KBM-7 (cell line): Measurements from ENCODE around the gene PLEKHA7.
A peak's percentile ranks its signal among the peaks of the same experiment; 100 is the strongest.

Source experiments
- DNase-seq: peaks from one replicate; pipeline ENCODE4 v3.0.0-alpha.2; 2015
- in situ Hi-C: fragments of 300-500 bp; cut with MboI; formaldehyde crosslinking; loops from 2 replicates; pipeline ENCODE4 v1.14.3; 2020; ENCODE audit warnings: low sequenced_read_pairs, low pct_unique_long_range_greater_than_20kb, mixed read lengths

Gene PLEKHA7

DNA sequence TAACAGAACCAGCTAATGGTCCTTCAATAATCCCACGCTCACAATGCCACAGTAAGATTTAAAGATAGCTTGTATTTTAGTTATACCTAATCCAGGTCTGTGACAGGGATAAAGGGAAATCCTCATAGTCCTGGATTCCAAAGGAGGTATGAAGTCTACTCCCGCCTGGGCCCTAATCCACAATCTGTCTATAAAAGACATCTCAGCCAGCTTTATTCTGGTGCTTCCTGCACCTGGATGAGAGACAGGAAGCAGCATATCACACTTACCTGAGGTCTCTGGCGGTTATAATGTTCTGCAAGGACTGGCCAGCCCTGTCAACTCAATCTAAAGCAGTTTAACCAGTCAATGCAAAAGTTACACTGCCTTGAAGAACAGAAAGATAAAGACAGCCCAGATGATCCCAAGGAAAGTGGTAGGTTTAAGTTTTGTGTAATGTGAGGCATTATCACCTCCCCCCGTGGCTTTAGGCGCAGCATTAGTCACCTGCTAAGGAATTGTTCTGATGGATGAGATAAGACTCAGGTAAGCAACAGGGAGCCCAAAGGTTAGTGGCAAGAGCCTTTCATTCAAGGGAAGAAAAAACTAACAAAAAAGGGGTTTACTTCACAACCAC, 57.6 kb downstream of the PLEKHA7 start:
- in situ Hi-C loops = no loop called here
- no peak for DNase-seq

DNA sequence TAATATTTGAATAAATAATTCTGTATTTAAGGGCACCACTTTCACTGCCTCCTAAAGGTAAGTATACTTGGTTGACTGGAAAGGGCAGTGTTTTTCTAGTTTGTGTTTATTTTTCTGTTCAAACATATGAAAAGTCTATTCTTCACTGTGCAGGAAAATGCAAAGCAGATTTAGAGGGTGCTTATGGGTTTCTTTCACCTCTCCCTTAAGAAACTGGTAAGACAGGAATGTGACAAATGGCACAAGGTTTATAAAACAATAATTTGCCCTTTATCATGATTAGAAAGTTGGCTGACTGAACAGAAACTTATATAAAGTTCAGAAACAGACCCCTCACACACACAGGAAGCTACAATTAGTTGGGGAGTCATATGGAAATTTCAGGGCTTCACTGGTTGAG, 60.6 kb downstream of the PLEKHA7 start:
- in situ Hi-C loops = no loop called here
- no peak for DNase-seq

DNA sequence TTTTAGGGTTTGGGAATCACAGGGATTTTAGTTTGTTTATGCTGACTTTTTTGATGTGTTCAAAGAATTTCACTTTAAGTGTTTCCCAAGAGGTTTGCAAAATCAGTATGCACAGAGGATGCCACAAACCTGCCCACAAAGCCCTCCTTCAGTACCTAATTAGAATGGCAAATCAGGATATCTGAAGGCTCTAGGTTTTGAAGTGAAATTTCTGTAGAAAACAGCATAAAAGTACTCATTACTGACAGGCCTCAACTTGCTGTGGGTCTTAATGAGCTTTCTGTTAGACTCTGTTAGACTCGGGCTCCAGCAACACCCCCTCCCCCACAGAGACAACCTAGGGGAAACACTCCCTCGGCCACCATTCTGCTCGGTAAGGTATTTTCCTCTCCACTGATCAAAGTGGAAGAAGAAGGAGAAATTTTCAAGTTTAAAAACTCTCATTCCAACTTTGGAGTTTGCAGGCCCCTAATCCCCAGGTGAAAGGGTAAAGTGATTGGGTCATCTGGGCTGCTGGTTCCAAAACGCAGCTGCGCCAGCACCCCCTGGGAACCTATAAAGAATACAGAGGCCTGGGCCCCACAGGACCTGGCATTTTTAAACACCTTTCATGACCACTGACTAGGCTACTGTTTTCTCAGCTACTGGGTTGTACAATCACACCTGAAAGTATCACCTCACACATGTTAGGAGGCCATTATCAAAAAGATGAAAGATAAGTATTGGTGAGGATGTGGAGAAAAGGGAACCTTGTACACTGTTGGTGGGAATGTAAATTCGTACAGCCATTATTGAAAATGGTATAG, 67.5 kb downstream of the PLEKHA7 start:
- in situ Hi-C loops = loop anchor here (10.0 kb wide), 1 partner anchor 118 kb away; no protein-coding TSS in a partner anchor
- no peak for DNase-seq

DNA sequence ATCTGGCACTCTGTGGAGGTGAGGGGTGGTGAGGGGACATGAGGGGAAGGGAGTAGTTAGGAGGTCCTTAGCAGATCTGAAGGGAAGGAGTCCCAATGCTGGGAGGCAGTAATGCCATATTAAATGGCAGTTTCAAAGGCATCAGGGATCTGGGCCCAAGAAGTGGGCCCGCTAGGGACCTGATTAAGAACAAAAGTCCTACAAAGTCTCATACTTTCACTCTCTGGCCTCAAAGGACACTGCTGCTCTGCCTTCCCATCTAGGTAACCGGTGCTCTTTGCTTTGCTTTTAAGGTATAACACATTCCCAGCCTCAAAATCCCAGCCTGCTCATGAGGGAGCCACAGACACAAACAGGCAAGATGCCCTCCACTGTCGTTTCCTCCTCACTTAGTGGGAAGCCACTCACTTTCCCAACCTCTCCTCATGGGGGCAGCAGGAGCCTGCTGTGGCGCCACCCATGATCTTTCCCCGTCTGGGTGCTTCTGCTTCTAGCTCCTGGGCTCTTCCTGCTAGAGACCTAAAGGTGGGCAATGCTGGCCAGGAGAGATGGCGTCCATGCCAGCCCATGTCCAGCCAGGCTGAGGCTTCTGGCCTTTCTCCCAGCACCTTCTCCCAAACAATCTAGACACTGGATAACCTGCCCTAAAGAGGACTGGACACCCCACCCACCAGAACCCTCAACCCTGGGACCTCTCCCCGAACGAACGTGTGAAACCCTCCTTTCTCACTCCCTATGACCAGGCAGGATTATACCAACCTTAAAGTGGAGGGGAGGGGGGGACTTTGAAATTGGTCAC, 68.3 kb downstream of the PLEKHA7 start:
- peak; percentile 62 for DNase-seq
- in situ Hi-C loops = loop anchor here (10.0 kb wide), 1 partner anchor 119 kb away; no protein-coding TSS in a partner anchor

DNA sequence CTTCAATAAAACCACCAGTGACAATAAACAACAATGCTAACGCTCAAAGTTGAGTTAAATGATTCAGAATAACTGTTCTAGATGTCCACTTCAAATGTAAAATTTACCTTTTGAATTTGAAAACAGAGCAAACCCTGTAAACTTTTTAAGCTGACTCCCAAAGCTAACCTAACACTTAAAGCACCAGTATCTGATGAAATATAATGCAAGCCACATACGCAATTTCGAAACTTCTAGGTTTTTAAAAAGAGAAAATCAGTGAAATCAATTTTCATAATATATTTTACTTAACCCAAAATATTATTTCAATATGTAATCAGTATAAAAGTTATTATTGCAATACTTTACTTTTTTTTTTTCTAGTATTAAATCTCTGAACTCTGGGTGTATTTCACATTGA, 71.3 kb downstream of the PLEKHA7 start:
- no peak for DNase-seq
- in situ Hi-C loops = loop anchor here (10.0 kb wide), 1 partner anchor 122 kb away; no protein-coding TSS in a partner anchor

DNA sequence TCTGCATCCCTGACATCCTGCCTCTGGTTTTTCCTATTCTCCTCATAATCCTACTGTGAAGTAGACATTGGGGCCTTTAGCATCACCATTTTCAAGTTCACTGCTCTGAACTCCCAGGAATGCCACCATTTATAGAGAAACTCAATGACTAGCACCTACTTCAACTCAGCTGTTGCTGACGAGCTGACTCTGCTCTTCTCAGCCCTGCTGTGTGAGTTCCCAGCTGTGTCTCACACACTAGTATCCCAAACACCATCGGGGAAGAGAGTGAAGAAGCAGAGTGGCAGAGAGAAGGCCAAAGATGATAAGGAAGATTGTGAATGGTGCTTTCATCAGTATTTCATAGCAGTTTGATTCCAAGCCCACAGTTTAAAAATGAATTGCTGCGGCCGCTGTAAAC, 71.9 kb downstream of the PLEKHA7 start:
- in situ Hi-C loops = loop anchor here (10.0 kb wide), 1 partner anchor 122 kb away; no protein-coding TSS in a partner anchor
- DNase-seq = no peak

DNA sequence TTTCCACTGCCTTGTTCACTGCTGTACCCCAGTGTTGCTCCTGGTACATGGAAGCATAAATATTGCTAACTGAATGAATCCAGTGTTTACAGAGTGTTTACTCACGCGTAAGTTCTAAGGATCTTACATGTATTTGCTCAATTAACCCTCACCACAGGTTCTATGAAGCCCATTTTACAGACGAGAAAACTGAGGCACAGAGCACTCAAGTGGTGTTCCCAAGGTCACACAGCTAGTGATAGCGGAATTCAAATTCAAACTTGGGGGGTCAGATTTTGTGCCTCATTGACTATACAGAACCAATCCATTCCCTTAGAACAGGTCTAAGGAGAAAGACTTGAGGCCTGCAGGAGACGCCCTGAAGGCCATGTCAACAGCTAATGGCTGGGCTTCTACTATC, 72.3 kb downstream of the PLEKHA7 start:
- DNase-seq = no peak
- in situ Hi-C loops = loop anchor here (10.0 kb wide), 1 partner anchor 123 kb away; no protein-coding TSS in a partner anchor

DNA sequence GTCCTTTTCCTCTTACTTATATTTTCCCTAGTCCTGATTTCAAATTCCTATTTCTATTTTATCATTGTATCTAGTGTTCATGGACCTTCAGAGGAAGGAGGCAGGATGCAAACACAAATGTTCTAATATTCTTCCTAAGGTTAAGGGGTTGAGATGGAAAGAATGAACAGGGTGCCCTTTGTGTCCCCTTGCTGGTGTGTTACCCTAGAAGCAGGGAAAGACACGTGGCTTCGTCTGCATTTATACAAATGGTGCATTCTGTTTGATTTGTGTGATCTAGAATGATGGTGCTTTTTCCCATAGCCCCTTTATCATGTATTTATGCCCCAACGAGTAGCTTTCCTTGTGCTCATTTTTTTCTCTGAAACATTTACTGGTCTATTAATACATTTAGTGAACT, 76.2 kb downstream of the PLEKHA7 start:
- in situ Hi-C loops = no loop called here
- no peak for DNase-seq

DNA sequence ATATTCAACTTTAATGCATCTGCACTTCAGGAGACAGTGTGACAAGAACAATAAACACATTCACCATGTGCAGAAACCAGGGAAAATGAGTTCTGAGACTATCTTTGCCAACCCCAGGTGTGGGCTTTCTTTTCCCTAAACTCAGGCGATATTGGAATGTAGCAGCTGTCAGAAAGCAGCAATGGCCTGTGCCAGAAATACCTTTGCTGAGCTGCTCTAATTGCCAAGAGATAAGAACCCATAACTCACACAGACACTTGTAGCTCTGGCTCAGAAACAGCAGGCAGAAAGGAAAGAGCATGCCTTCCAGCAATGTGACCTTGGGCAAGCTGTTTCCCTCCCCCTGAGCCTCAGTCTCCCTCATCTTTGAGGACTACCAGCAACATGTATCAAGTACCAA, 77.6 kb downstream of the PLEKHA7 start:
- in situ Hi-C loops = no loop called here
- DNase-seq = no peak

DNA sequence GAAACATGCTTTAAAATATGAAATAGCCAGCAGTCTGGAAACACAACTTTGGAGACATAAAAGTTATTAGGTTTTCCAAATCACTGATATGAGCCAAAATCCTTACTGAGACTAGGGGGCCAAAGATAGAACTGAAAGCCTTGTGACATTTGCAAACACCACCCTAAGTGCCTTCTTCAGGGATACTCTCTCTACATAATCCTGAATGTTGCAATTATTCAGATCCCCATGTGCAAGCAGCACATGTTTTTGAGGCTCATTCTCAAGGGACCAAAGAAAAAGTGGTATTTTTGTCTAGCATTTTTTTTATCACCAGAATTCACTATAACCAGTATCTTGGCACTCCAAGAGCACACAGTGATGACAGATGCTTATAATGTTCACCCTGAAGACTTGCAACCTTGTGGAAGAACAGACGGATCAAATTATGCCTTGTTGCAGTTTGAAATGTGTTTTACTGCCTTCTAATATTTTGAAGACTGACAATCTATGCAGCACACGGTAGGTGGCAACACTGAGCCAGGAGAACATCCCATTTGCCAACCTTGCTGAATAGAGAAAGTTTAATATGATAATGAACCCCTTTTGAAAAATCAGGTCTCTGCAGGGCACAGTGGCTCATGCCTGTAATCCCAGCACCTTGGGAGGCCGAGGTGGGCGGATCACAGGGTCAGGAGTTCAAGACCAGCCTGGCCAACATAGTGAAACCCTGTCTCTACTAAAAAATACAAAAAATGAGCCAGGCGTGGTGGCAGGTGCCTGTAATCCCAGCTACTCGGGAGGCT, 78.5 kb downstream of the PLEKHA7 start:
- in situ Hi-C loops = no loop called here
- DNase-seq = peak; percentile 63

DNA sequence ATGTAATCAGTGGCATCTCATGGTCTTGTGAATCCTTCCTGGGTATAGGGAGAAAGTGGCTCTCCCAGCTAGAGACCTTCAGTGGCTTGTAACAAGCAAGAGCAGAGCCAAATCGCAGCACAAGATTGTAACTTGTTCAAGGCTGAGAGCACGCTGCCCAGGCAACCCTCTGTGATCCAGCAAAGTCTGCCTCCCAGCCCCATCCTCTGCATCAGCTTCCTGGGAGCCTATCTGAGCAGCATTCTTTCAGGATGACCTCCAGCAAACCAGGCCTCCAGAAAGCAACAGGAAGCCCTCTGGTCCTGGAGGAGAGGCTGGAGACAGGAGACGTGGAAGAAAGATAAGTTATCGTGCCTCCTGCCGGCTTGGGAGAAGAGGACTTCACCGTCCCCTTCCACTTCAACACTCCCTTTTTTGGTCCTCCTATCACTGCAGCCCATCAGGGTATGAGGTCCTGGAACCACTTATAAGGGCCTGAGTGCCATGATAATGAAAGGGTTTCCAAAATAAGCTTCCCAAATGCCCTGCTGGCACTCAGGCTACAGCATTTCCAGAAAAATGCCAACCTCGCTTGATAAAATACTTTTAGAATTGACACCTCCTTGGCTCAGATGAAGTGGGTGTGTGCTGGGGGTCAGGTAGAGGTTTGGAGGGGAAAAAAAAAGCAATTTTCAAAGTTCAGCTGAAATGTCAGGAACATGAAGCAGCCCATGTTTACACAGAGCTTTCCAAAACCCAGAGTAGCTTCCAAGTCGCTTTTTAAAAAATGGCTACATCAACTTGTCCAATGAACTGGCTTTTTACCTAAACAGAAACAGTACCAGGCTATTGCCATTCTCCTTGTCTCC, 80.2 kb downstream of the PLEKHA7 start:
- in situ Hi-C loops = no loop called here
- DNase-seq = no peak

DNA sequence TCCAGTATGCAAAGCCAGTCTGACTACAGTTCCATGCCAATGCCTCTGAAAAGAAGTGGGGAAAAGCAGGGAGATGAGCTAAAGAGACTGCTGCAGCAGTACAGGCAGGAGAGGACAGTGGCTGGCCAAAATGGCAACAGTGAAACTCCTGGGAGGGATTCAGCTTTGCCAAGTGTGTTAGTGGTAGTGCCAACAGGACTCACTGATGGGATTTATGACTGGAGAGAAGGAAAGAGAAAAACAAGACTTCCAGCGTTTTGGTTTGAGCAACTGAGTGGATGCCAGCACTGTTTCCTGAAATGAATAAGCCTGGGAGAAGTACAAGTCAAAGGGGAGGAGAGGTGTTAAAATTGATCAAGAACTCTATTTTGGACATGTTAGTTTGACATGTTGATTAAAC, 80.9 kb downstream of the PLEKHA7 start:
- in situ Hi-C loops = no loop called here
- DNase-seq = no peak

DNA sequence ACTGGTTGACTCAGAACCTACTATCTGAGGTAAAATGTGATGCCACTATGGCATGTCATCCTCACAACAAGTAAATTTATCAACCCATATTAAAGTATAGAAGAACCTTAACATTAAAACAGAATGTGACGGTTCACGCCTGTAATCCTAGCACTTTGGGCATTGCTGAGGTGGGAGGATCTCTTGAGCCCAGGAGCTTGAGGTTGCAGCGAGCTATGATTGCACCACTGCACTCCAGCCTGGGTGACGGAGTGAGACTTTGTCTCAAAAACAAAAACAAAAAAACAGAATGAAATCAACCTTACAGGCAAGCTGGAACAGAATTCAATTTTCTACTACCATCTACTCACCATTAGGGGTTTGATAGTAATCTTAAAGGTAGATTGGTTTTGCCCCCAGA, 86.2 kb downstream of the PLEKHA7 start:
- DNase-seq = no peak
- in situ Hi-C loops = no loop called here

DNA sequence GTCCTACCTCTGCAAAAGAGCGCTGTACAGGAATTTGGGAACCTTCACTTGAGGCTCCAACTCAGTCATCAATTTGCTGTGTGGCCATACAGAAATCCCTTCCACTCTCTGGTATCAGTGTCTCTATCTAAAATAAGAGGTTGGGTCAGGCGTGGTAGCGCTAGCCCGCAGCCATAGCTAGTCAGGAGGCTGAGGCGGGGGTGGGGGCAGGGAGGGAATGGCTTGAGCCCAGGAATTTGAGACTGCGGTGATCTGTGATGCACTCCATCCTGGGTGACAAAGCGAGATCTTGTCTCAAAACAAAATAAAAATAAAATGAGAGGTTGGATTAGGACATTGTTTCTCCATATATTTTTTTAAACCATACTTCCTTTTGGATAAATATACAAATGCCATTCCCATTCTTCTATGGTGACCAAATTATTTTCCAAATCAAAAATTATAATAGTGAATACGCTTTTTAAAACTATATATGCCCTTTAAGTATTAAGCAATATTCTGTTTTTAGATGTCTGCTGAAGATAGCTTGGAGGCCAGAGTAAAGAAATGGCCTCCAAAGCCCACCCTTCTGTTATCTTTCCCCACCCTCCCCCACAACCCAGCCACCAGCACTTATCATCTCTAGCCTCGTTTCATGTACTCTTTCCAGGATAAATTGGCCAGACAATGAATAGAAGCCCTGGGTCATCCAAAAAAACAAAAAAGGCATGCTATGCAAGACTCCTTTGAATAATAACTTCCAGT, 87.2 kb downstream of the PLEKHA7 start:
- no peak for DNase-seq
- in situ Hi-C loops = no loop called here

DNA sequence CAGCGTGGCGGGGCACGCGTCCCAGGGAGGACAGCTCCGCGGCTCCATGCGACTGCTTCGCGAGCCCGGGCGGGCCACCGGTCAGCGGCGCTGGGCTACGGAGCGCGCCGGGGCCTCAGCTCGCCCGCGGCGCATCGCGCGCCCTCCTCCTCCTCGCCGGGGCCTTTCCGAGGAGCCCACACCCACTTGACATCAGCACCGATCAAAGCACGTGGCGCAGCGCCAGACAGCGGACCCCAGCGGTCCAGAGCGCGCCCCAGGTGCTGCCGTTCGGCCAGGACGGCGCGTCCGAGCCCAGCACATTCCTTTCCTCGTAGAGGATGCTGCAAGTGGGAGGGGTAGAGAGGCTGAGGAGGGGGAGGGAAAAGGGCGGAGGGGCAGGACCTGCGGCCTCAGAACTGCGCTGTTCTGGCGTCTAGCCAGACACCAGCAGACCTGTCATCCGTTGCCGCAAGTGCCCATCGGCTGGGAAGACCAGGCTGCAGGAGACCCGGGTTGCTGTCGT, 88.6 kb downstream of the PLEKHA7 start:
- DNase-seq = no peak
- in situ Hi-C loops = no loop called here

DNA sequence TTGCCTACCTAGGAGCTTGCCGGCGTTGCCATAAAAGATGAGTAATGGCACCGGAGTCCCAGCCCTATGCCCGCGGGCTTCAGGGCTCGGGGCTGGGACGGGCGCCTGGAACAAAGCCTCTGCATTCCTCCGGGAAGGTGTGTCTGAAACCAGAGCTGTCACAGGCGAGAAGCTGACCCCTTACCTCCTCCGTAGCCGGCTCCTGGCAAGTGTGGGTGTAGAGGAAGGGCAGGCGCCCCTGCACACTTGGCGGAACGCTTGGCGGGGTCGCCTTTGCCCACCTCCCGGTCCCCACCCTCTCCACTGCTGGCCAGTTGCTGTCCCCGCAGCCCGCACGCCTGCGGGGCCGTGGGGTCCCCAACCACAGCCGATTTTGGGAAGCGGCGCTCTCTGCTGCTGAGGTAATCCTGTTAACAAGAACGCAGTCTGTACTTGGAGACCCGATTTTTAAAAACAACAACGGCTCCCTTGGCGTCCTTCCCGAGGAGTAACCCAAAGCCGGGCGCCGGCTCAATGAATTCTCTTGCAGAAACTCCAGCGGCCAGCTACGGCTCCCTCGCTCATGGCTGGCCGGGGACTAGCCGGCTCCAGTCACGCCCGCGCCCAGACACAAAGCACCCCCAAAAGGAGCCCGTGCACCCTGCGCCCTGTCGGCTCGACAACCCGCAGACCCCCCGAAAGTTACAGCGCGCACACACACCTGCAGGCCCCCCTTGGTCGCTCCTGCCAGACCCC, 89.2 kb downstream of the PLEKHA7 start:
- in situ Hi-C loops = no loop called here
- no peak for DNase-seq

DNA sequence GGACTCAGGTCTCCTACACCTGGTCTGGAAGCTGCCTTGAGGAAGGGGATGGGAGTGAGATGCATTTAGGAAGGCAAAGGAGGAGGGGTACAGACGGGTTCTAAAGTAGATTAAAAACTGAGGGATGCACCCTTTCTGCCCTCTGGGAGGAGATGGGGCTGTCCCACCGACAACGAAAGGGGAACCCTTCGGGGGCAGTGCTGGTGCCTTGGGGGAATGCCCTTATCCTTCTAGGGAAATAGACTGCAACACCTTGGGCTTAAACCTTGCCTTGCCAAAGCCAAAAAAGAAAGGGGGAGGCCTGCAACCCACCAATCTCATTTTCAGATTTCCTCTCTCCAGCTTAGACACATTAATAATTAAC, 89.8 kb downstream of the PLEKHA7 start:
- no peak for DNase-seq
- in situ Hi-C loops = no loop called here
